CD4-positive, alpha-beta memory T cell (primary cell): ENCODE data around the gene FNDC11. TPM values are rescaled to one million over a fixed set of nuclear protein-coding genes. Genes with fewer than 3 reads are reported as not detected.

Source experiments
- CTCF ChIA-PET: fragments of 350-600 bp; sonication (Branson Sonifier 250); formaldehyde crosslinking; loops from one replicate; lab custom pipeline; 2021; ENCODE audit warnings: inconsistent platforms; ENCODE audit not compliant: partially characterized antibody; lab: Charles Lee
- POLR2A ChIA-PET: fragments of 350-600 bp; sonication (Branson Sonifier 250); formaldehyde crosslinking; loops from one replicate; lab custom pipeline; 2021; ENCODE audit not compliant: partially characterized antibody; lab: Charles Lee
- DNase-seq, 5 donors: peaks; one replicate each; pipeline versions ENCODE4 v3.0.0 to v3.0.0-alpha.2; 2020 to 2022; ENCODE audit warnings: mixed read lengths in 1 of 5
- H3K27ac ChIP-seq: one replicate; pipeline ENCODE4 v1.7.0; 2013; ENCODE audit warnings: low read depth, low read length
- H3K27me3 ChIP-seq: 2 replicates; pipeline ENCODE4 v1.7.0; 2013; ENCODE audit warnings: mild to moderate bottlenecking, low read length, moderate library complexity; ENCODE audit not compliant: insufficient read depth
- H3K36me3 ChIP-seq: 2 replicates; pipeline ENCODE4 v1.7.0; 2013; ENCODE audit warnings: mild to moderate bottlenecking, low read length, moderate library complexity; ENCODE audit not compliant: insufficient read depth
- H3K4me1 ChIP-seq: 2 replicates; pipeline ENCODE4 v1.7.0; 2013; ENCODE audit warnings: mild to moderate bottlenecking, low read length, moderate library complexity; ENCODE audit not compliant: insufficient read depth
- H3K4me3 ChIP-seq, 2 donors: one replicate each; pipeline ENCODE4 v1.7.0; 2013; ENCODE audit warnings: low read length in 2 of 2, mild to moderate bottlenecking in 1 of 2
- H3K9me3 ChIP-seq, 2 donors: one replicate each; pipeline ENCODE4 v1.7.0; 2013; ENCODE audit warnings: low read length in 2 of 2, control low read depth in 1 of 2; ENCODE audit not compliant: control insufficient read depth in 1 of 2
- H3K27ac Mint-ChIP-seq, 7 donors: one replicate each; pipeline ENCODE4 v1.8.0; 2020 to 2021; ENCODE audit warnings: mixed read lengths in 7 of 7, mild to moderate bottlenecking in 6 of 7, inconsistent platforms in 3 of 7, moderate library complexity in 3 of 7
- H3K27me3 Mint-ChIP-seq, 2 donors: one replicate each; pipeline ENCODE4 v1.8.0; 2020 to 2021; ENCODE audit warnings: mixed read lengths in 2 of 2
- H3K36me3 Mint-ChIP-seq, 2 donors: one replicate each; pipeline ENCODE4 v1.8.0; 2020 to 2021; ENCODE audit warnings: mixed read lengths in 2 of 2, inconsistent platforms in 1 of 2, mild to moderate bottlenecking in 1 of 2
- H3K4me1 Mint-ChIP-seq, 4 donors: one replicate each; pipeline ENCODE4 v1.8.0; 2020 to 2021; ENCODE audit warnings: mixed read lengths in 4 of 4, mild to moderate bottlenecking in 1 of 4
- H3K4me3 Mint-ChIP-seq, 8 donors: one replicate each; pipeline ENCODE4 v1.8.0; 2020 to 2021; ENCODE audit warnings: mixed read lengths in 8 of 8, mild to moderate bottlenecking in 7 of 8, moderate library complexity in 6 of 8, inconsistent platforms in 3 of 8
- H3K9me3 Mint-ChIP-seq, 8 donors: one replicate each; pipeline ENCODE4 v1.8.0; 2020 to 2021; ENCODE audit warnings: mixed read lengths in 8 of 8, mild to moderate bottlenecking in 5 of 8, inconsistent platforms in 3 of 8, moderate library complexity in 1 of 8
- intact Hi-C: fragments of 100-400 bp; cut with micrococcal nuclease; formaldehyde crosslinking; loops from one replicate; pipeline ENCODE4 v1.15.1; 2023
- polyA plus RNA-seq, 2 donors: library from polyadenylated mRNA; unstranded; fragments of 300-500 nt; fragmentation: Illumina TruSeq; gene quantifications; one replicate each; pipeline ENCODE4 v1.2.3, GENCODE V29; 2021
- total RNA-seq, 2 experiments: library from RNA; stranded (reverse); gene quantifications; one replicate each; pipeline ENCODE4 v1.2.3, GENCODE V29; 2021

The FNDC11 gene
- total and polyA plus RNA-seq, 4 experiments from 2014 or later: 0.38 to 1.5 (median 0.82) TPM

GRCh38 chr20:63522981-63523611, 30.9 kb upstream of the FNDC11 start:
- Histone ChIP-seq H3K27ac (no peak overlapping the region), H3K4me1 (peaks cover 23% of the 10 kb centered on the region), H3K36me3 (peaks cover 13% of the 10 kb centered on the region), H3K4me3 (no peak overlapping the region), H3K27me3 (no peaks in the 10 kb centered on the region), H3K9me3 (peaks cover 0 to 3% of the 10 kb centered on the region in 2 donors)
- Mint-ChIP-seq H3K4me3 (peak overlapping the region in 5 of 8 donors; percentile 15 to 64 (median 21)), H3K4me1 (peaks cover 3 to 28% (median 14%) of the 10 kb centered on the region in 4 donors), H3K36me3 (peaks cover 9% of the 10 kb centered on the region in 2 donors), H3K27me3 (no peaks in the 10 kb centered on the region), H3K27ac (peak overlapping the region in 2 of 7 donors; percentile 27 to 78), H3K9me3 (peaks cover 0 to 6% (median 0%) of the 10 kb centered on the region in 8 donors)
- no peak for DNase-seq
- intact Hi-C loops: no loop called here
- ChIA-PET POLR2A (interaction anchor here (1.1 to 6.9 kb wide), 3 partner anchors 14 to 118 kb away, joined by 4 to 84 read pairs (median 5); partner anchors contain the start of gene PTK6), CTCF (interaction anchor here (2.4 kb wide), 1 partner anchor 15 kb away, joined by 8 read pairs; the partner anchor contains the start of gene PTK6)

GRCh38 chr20:63525185-63525584, 28.8 kb upstream of the FNDC11 start:
- intact Hi-C loops: no loop called here
- Mint-ChIP-seq H3K36me3 (peaks cover 9% of the 10 kb centered on the region in 2 donors), H3K4me3 (no peak overlapping the region), H3K27ac (peak overlapping the region in 2 of 7 donors; percentile 30 to 70), H3K27me3 (no peaks in the 10 kb centered on the region), H3K4me1 (peaks cover 4 to 22% (median 9%) of the 10 kb centered on the region in 4 donors), H3K9me3 (peaks cover 0 to 6% (median 0%) of the 10 kb centered on the region in 8 donors)
- DNase-seq: no peak
- H3K27ac ChIP-seq: no peak overlapping the region
- peaks cover 15% of the 10 kb centered on the region for H3K4me1 ChIP-seq
- H3K36me3 ChIP-seq: peaks cover 13% of the 10 kb centered on the region
- CTCF ChIA-PET: no interaction called here
- no peaks in the 10 kb centered on the region for H3K27me3 ChIP-seq
- POLR2A ChIA-PET: interaction anchor here (6.9 kb wide), 1 partner anchor 12 kb away, joined by 84 read pairs; the partner anchor contains the start of gene PTK6
- peaks cover 0 to 3% of the 10 kb centered on the region in 2 donors for H3K9me3 ChIP-seq
- no peak overlapping the region for H3K4me3 ChIP-seq

- ChIA-PET POLR2A (interaction anchor here (6.9 kb wide), 1 partner anchor 11 kb away, joined by 84 read pairs; the partner anchor contains the start of gene PTK6), CTCF (no interaction called here)
- Histone ChIP-seq H3K9me3 (peaks cover 0 to 3% of the 10 kb centered on the region in 2 donors), H3K27ac (no peak overlapping the region), H3K4me3 (no peak overlapping the region), H3K27me3 (no peaks in the 10 kb centered on the region), H3K4me1 (peaks cover 15% of the 10 kb centered on the region), H3K36me3 (peaks cover 13% of the 10 kb centered on the region)
- H3K27ac Mint-ChIP-seq: peak overlapping the region in 1 of 7 donors; percentile 41
- no peak overlapping the region for H3K4me3 Mint-ChIP-seq
- H3K27me3 Mint-ChIP-seq: no peaks in the 10 kb centered on the region
- DNase-seq: no peak
- H3K4me1 Mint-ChIP-seq: peaks cover 4 to 22% (median 9%) of the 10 kb centered on the region in 4 donors
- H3K9me3 Mint-ChIP-seq: peaks cover 0 to 6% (median 0%) of the 10 kb centered on the region in 8 donors
- intact Hi-C loops: no loop called here
- peaks cover 9% of the 10 kb centered on the region in 2 donors for H3K36me3 Mint-ChIP-seq
These were observed 28.0 kb upstream of the FNDC11 start for GRCh38 chr20:63525971-63526370.

- H3K9me3 Mint-ChIP-seq: peaks cover 0 to 6% (median 0%) of the 10 kb centered on the region in 8 donors
- Histone ChIP-seq H3K9me3 (peaks cover 0 to 3% of the 10 kb centered on the region in 2 donors), H3K4me1 (peaks cover 5% of the 10 kb centered on the region), H3K27me3 (no peaks in the 10 kb centered on the region), H3K27ac (no peak overlapping the region), H3K36me3 (peaks cover 10% of the 10 kb centered on the region), H3K4me3 (no peak overlapping the region)
- DNase-seq: peak in 1 of 5 donors; percentile 13
- H3K27me3 Mint-ChIP-seq: peaks cover 0 to 3% of the 10 kb centered on the region in 2 donors
- peak overlapping the region in 2 of 7 donors; percentile 5 to 47 for H3K27ac Mint-ChIP-seq
- H3K36me3 Mint-ChIP-seq: peaks cover 9% of the 10 kb centered on the region in 2 donors
- intact Hi-C loops: no loop called here
- ChIA-PET POLR2A (no interaction called here), CTCF (no interaction called here)
- peaks cover 7 to 19% (median 13%) of the 10 kb centered on the region in 4 donors for H3K4me1 Mint-ChIP-seq
- H3K4me3 Mint-ChIP-seq: no peak overlapping the region
These were observed 26.8 kb upstream of the FNDC11 start for GRCh38 chr20:63527184-63527583.

GRCh38 chr20:63529180-63529860, 24.6 kb upstream of the FNDC11 start:
- H3K4me1 ChIP-seq: no peaks in the 10 kb centered on the region
- no peaks in the 10 kb centered on the region for H3K27me3 ChIP-seq
- Mint-ChIP-seq H3K27ac (peak overlapping the region in 3 of 7 donors; percentile 29 to 55 (median 36)), H3K4me3 (no peak overlapping the region), H3K27me3 (peaks cover 0 to 3% of the 10 kb centered on the region in 2 donors), H3K9me3 (peaks cover 0 to 2% (median 0%) of the 10 kb centered on the region in 8 donors), H3K4me1 (peaks cover 4 to 12% (median 7%) of the 10 kb centered on the region in 4 donors), H3K36me3 (peaks cover 0 to 2% of the 10 kb centered on the region in 2 donors)
- no peak overlapping the region for H3K27ac ChIP-seq
- no peak overlapping the region for H3K4me3 ChIP-seq
- CTCF ChIA-PET: interaction anchor here (1.4 kb wide), 1 partner anchor 33 kb away, joined by 3 read pairs; no protein-coding TSS in a partner anchor
- no peaks in the 10 kb centered on the region for H3K9me3 ChIP-seq
- no peaks in the 10 kb centered on the region for H3K36me3 ChIP-seq
- peak in 1 of 5 donors; percentile 15 for DNase-seq
- POLR2A ChIA-PET: interaction anchor here (0.7 to 1.1 kb wide), 2 partner anchors 8 to 9 kb away, joined by 3 to 4 read pairs; partner anchors contain the start of genes PPDPF and PTK6
- intact Hi-C loops: no loop called here

GRCh38 chr20:63529861-63530787, 23.8 kb upstream of the FNDC11 start:
- Histone ChIP-seq H3K9me3 (no peaks in the 10 kb centered on the region), H3K4me1 (no peaks in the 10 kb centered on the region), H3K36me3 (no peaks in the 10 kb centered on the region), H3K27ac (no peak overlapping the region), H3K4me3 (no peak overlapping the region), H3K27me3 (no peaks in the 10 kb centered on the region)
- H3K4me3 Mint-ChIP-seq: no peak overlapping the region
- intact Hi-C loops: no loop called here
- POLR2A ChIA-PET: interaction anchor here (1.0 kb wide), 1 partner anchor 9 kb away, joined by 3 read pairs; the partner anchor contains the start of gene PPDPF
- H3K9me3 Mint-ChIP-seq: no peaks in the 10 kb centered on the region
- peaks cover 0 to 3% of the 10 kb centered on the region in 2 donors for H3K27me3 Mint-ChIP-seq
- CTCF ChIA-PET: interaction anchor here (1.4 kb wide), 1 partner anchor 34 kb away, joined by 3 read pairs; no protein-coding TSS in a partner anchor
- H3K36me3 Mint-ChIP-seq: no peaks in the 10 kb centered on the region
- DNase-seq: peak in 1 of 5 donors; percentile 22
- no peak overlapping the region for H3K27ac Mint-ChIP-seq
- peaks cover 4 to 12% (median 6%) of the 10 kb centered on the region in 4 donors for H3K4me1 Mint-ChIP-seq
